ENCODE measurements around the gene LTBR. TPM values are rescaled to one million over a fixed set of nuclear protein-coding genes. Genes with fewer than 3 reads are reported as not detected.

Gene LTBR
- total and polyA plus RNA-seq, 12 donors = 34.6 to 295 (median 140) TPM

GRCh38 chr12:6374028-6374785 lies 9.8 kb upstream of the LTBR start:
- Histone ChIP-seq H3K9me3 (replicated peaks in 1 of 3) (no peaks in the 10 kb centered on the region), H3K27me3 (no peaks in the 10 kb centered on the region), H3K4me3 (no peak overlapping the region), H3K4me1 (replicated peaks in 1 of 2) (peaks cover 70 to 75% of the 10 kb centered on the region in 2 donors), H3K27ac (peak overlapping the region in 3 of 5 donors; percentile 53 to 85 (median 69)), H3K36me3 (replicated peaks in 1 of 2) (no peaks in the 10 kb centered on the region)
- 91 to 99% (median 94%) methylated on average over 12 to 24 of the region's 24 CpGs for WGBS, 4 donors
- TF ChIP-seq POLR2A (IDR thresholded peaks at IDR 0.05) = no peak
- no peak for TF ChIP-seq CTCF (IDR thresholded peaks at IDR 0.05)
- intact Hi-C loops (cut with DNase I) = no loop called here
- peak in 2 of 7 donors; percentile 24 to 26 for DNase-seq

GRCh38 chr12:6374786-6375160 lies 9.2 kb upstream of the LTBR start:
- Histone ChIP-seq H3K36me3 (replicated peaks in 1 of 2) (no peaks in the 10 kb centered on the region), H3K9me3 (replicated peaks in 1 of 3) (no peaks in the 10 kb centered on the region), H3K27me3 (no peaks in the 10 kb centered on the region), H3K4me1 (replicated peaks in 1 of 2) (peaks cover 72 to 73% of the 10 kb centered on the region in 2 donors), H3K27ac (peak overlapping the region in 4 of 5 donors; percentile 53 to 85 (median 62)), H3K4me3 (no peak overlapping the region)
- peak in 1 of 7 donors; percentile 20 for DNase-seq
- intact Hi-C loops (cut with DNase I) = no loop called here
- TF ChIP-seq POLR2A (IDR thresholded peaks at IDR 0.05) = no peak
- TF ChIP-seq CTCF (IDR thresholded peaks at IDR 0.05) = no peak
- WGBS, 4 donors = 48 to 59% (median 55%) methylated on average over 4 to 7 of the region's 7 CpGs

- H3K4me1 ChIP-seq (replicated peaks in 1 of 2) = peaks cover 68 to 69% of the 10 kb centered on the region in 2 donors
- WGBS, 4 donors = 64 to 73% (median 69%) methylated on average over 10 to 15 of the region's 15 CpGs
- DNase-seq = peak in 3 of 7 donors; percentile 39 to 55 (median 52)
- peak within 1 kb of the TSS; percentile 53 to 85 (median 67) for H3K27ac ChIP-seq
- no peaks in the 10 kb centered on the region for H3K9me3 ChIP-seq (replicated peaks in 1 of 3)
- TF ChIP-seq CTCF (IDR thresholded peaks at IDR 0.05) (no peak), POLR2A (IDR thresholded peaks at IDR 0.05) (no peak)
- no peak within 1 kb of the TSS for H3K4me3 ChIP-seq
- intact Hi-C loops (cut with DNase I) = no loop called here
- no peaks in the 10 kb centered on the region for H3K36me3 ChIP-seq (replicated peaks in 1 of 2)
- H3K27me3 ChIP-seq = no peaks in the 10 kb centered on the region
These were observed 8.5 kb upstream of the LTBR start, which contains the start of gene SCNN1A for GRCh38 chr12:6375269-6376078. Gene SCNN1A, minus strand, starts transcription at chr12:6375563. Its CDS starts 780 bp downstream, at chr12:6374783.

Data from adrenal gland (tissue), 12 donors.